T47D (cell line): Measurements from ENCODE around the gene TNFRSF1A.

Experiments
- DNase-seq, 2 experiments: peaks; one replicate each; pipeline versions ENCODE4 v3.0.0 to v3.0.0-alpha.2; 2011 to 2012; ENCODE audit warnings: low read depth in 1 of 2, low spot score in 1 of 2
- JUND ChIP-seq: IDR thresholded peaks from 2 replicates; pipeline ENCODE4 v1.6.1; 2012; ENCODE audit warnings: low read depth
- in situ Hi-C: cut with HindIII; loops from 2 replicates; pipeline ENCODE4 v1.10.0; 2016; ENCODE audit warnings: low sequenced_read_pairs, low pct_unique_long_range_greater_than_20kb

The TNFRSF1A gene

GRCh38 chr12:6288235-6288634 lies 53.6 kb downstream of the TNFRSF1A start:
- DNase-seq = no peak
- in situ Hi-C loops = no loop called here
- TF ChIP-seq JUND = no peak

GRCh38 chr12:6285532-6286306 lies 56.2 kb downstream of the TNFRSF1A start:
- no peak for TF ChIP-seq JUND
- in situ Hi-C loops = no loop called here
- DNase-seq = no peak

GRCh38 chr12:6285063-6285477 lies 56.8 kb downstream of the TNFRSF1A start:
- in situ Hi-C loops = no loop called here
- TF ChIP-seq JUND = no peak
- DNase-seq = peak; percentile 22 to 42

- in situ Hi-C loops = no loop called here
- no peak for DNase-seq
- TF ChIP-seq JUND = no peak
These were observed 57.6 kb downstream of the TNFRSF1A start for GRCh38 chr12:6284273-6284672.

GRCh38 chr12:6282453-6282840 lies 59.4 kb downstream of the TNFRSF1A start:
- in situ Hi-C loops = no loop called here
- no peak for DNase-seq
- no peak for TF ChIP-seq JUND

GRCh38 chr12:6281081-6281809 lies 60.6 kb downstream of the TNFRSF1A start:
- in situ Hi-C loops = no loop called here
- no peak for TF ChIP-seq JUND
- no peak for DNase-seq

GRCh38 chr12:6280672-6281071 lies 61.2 kb downstream of the TNFRSF1A start:
- TF ChIP-seq JUND = no peak
- no peak for DNase-seq
- in situ Hi-C loops = no loop called here

GRCh38 chr12:6280053-6280469 lies 61.8 kb downstream of the TNFRSF1A start:
- in situ Hi-C loops = no loop called here

GRCh38 chr12:6279631-6280030 lies 62.2 kb downstream of the TNFRSF1A start:
- in situ Hi-C loops = no loop called here
- DNase-seq = no peak
- no peak for TF ChIP-seq JUND

More at GRCh38 chr12:6280053-6280469, 61.8 kb downstream of the TNFRSF1A start:
- DNase-seq = peak in 1 of 2 experiments; percentile 69
- peak; percentile 24; the same call in 1 of the 2 replicates for TF ChIP-seq JUND

GRCh38 chr12:6279256-6279628 lies 62.6 kb downstream of the TNFRSF1A start:
- no peak for DNase-seq
- no peak for TF ChIP-seq JUND
- in situ Hi-C loops = no loop called here
